ENCODE measurements around the gene SLIRP. TPM values are rescaled to one million over a fixed set of nuclear protein-coding genes. Genes with fewer than 3 reads are reported as not detected.

SLIRP gene
- total RNA-seq: 146 and 193 TPM in 2 replicates

GRCh38 chr14:77707724-77708408, at the start of gene SLIRP, which contains the start of gene ALKBH1:
Gene SLIRP (plus strand): TSS chr14:77708103. CDS start chr14:77708112, 9 bp downstream.
Gene ALKBH1 (minus strand): TSS chr14:77708023. CDS start chr14:77708004, 19 bp downstream.

GRCh38 chr14:77760381-77761204, 52.7 kb downstream of the SLIRP start, which contains the start of gene SNW1:
Gene SNW1 (minus strand): TSS chr14:77761156. CDS start chr14:77761127, 29 bp downstream.

Other genes starting within 250 kb of the SLIRP start
- 1.6 TPM in 1 of 2 replicates, not detected in the other for gene ISM2, start 209.3 kb upstream of the SLIRP start, total RNA-seq
- 9.6 and 26.4 TPM in 2 replicates for gene SPTLC2, start 91.5 kb upstream of the SLIRP start, total RNA-seq
- 8.0 and 14.3 TPM in 2 replicates for gene ALKBH1, start 80 bp upstream of the SLIRP start, total RNA-seq
- gene SNW1, start 53.1 kb downstream of the SLIRP start, total RNA-seq: 43.2 and 67.9 TPM in 2 replicates
- gene ADCK1, start 92.0 kb downstream of the SLIRP start, total RNA-seq: 5.9 and 10.8 TPM in 2 replicates

Measured in epithelial cell of alveolus of lung (primary cell).